Endodermal cell (in vitro differentiated cells): Measurements from ENCODE around the gene SLK. TPM values are rescaled to one million over a fixed set of nuclear protein-coding genes. Genes with fewer than 3 reads are reported as not detected.

Source experiments
- DNase-seq: peaks from one replicate; pipeline ENCODE4 v3.0.0-alpha.2; 2017
- H3K27ac ChIP-seq: 2 replicates; pipeline ENCODE4 v1.5.1; 2013; ENCODE audit warnings: mild to moderate bottlenecking, low read depth, low read length, moderate library complexity
- H3K27me3 ChIP-seq: 2 replicates; pipeline ENCODE4 v1.6.1; 2013; ENCODE audit warnings: mild to moderate bottlenecking, low read length, moderate library complexity; ENCODE audit not compliant: insufficient read depth, control insufficient read depth, poor library complexity, severe bottlenecking
- H3K36me3 ChIP-seq: 2 replicates; pipeline ENCODE4 v1.7.0; 2013; ENCODE audit warnings: mild to moderate bottlenecking, low read length, moderate library complexity; ENCODE audit not compliant: control insufficient read depth, insufficient read depth
- H3K4me1 ChIP-seq: one replicate; pipeline ENCODE4 v1.7.0; 2013; ENCODE audit warnings: low read length; ENCODE audit not compliant: control insufficient read depth, insufficient read depth
- H3K4me3 ChIP-seq: 2 replicates; pipeline ENCODE4 v1.5.1; 2013; ENCODE audit warnings: mild to moderate bottlenecking, low read length, moderate library complexity
- H3K9ac ChIP-seq: 2 replicates; pipeline ENCODE4 v1.6.1; 2013; ENCODE audit warnings: mild to moderate bottlenecking, low read length, moderate library complexity; ENCODE audit not compliant: poor library complexity, severe bottlenecking; ENCODE audit errors: extremely low read depth
- H3K9me3 ChIP-seq: 2 replicates; pipeline ENCODE4 v1.6.1; 2013; ENCODE audit warnings: mild to moderate bottlenecking, low read length, moderate library complexity; ENCODE audit not compliant: control insufficient read depth
- H3K27ac Mint-ChIP-seq: 2 replicates; pipeline ENCODE4 v1.8.0; 2020; ENCODE audit warnings: mixed read lengths
- H3K27me3 Mint-ChIP-seq: 2 replicates; pipeline ENCODE4 v1.8.0; 2021; ENCODE audit warnings: mild to moderate bottlenecking, mixed read lengths; ENCODE audit not compliant: insufficient read depth
- H3K36me3 Mint-ChIP-seq: 2 replicates; pipeline ENCODE4 v1.8.0; 2020; ENCODE audit warnings: low read depth, mixed read lengths
- H3K4me1 Mint-ChIP-seq: 2 replicates; pipeline ENCODE4 v1.8.0; 2020; ENCODE audit warnings: mixed read lengths
- H3K4me3 Mint-ChIP-seq: 2 replicates; pipeline ENCODE4 v1.8.0; 2020; ENCODE audit warnings: mild to moderate bottlenecking, moderate library complexity, mixed read lengths
- H3K9me3 Mint-ChIP-seq: 2 replicates; pipeline ENCODE4 v1.8.0; 2020; ENCODE audit warnings: mild to moderate bottlenecking, mixed read lengths
- CTCF ChIP-seq: fragments of 200-600 bp; sonication (generic); conservative IDR thresholded peaks from 2 replicates; pipeline ENCODE4 v1.5.0; 2021; ENCODE audit warnings: antibody characterized with exemption, mild to moderate bottlenecking
- WGBS, 2 experiments: methylation state at CpG; one replicate each; pipeline versions ENCODE4 v1.1.5 to v1.1.7; 2013; ENCODE audit warnings: missing lambda C conversion rate in 2 of 2, mixed read lengths in 1 of 2; ENCODE audit not compliant: insufficient coverage in 1 of 2, insufficient read length in 1 of 2; 5-methylcytosine and 5-hydroxymethylcytosine counted together
- total RNA-seq, 2 donors: library from RNA; stranded (reverse); fragmentation: NEBNext Ultra II Directional in 1 of 2; extraction: Animal tissue kit (Norgen Biotek cat#: 25700) in 1 of 2; gene quantifications; 2 replicates in 1 of 2; 3 replicates in 1 of 2; pipeline ENCODE4 v1.2.1, GENCODE V29; 2021

Gene SLK
- total RNA-seq, 2 donors from 2014 or later = 23.4 to 32.9 TPM

GRCh38 chr10:103939522-103939921 lies 27.4 kb upstream of the SLK start:
- Histone ChIP-seq H3K9ac (no peak overlapping the region), H3K27me3 (no peaks in the 10 kb centered on the region), H3K4me3 (no peak overlapping the region), H3K9me3 (no peaks in the 10 kb centered on the region), H3K36me3 (no peaks in the 10 kb centered on the region), H3K27ac (no peak overlapping the region), H3K4me1 (no peaks in the 10 kb centered on the region)
- Mint-ChIP-seq H3K9me3 (no peaks in the 10 kb centered on the region), H3K4me3 (no peak overlapping the region), H3K27me3 (no peaks in the 10 kb centered on the region), H3K27ac (no peak overlapping the region), H3K36me3 (no peaks in the 10 kb centered on the region), H3K4me1 (no peaks in the 10 kb centered on the region)
- TF ChIP-seq CTCF = no peak
- no peak for DNase-seq

GRCh38 chr10:103941801-103942200 lies 25.1 kb upstream of the SLK start:
- Mint-ChIP-seq H3K4me3 (no peak overlapping the region), H3K27ac (no peak overlapping the region), H3K9me3 (no peaks in the 10 kb centered on the region), H3K27me3 (no peaks in the 10 kb centered on the region), H3K36me3 (no peaks in the 10 kb centered on the region), H3K4me1 (no peaks in the 10 kb centered on the region)
- WGBS, 2 experiments = 70 to 80% methylated on average over 1 to 2 of the region's 2 CpGs
- Histone ChIP-seq H3K4me1 (no peaks in the 10 kb centered on the region), H3K4me3 (no peak overlapping the region), H3K27ac (no peak overlapping the region), H3K36me3 (no peaks in the 10 kb centered on the region), H3K9ac (no peak overlapping the region), H3K9me3 (no peaks in the 10 kb centered on the region), H3K27me3 (no peaks in the 10 kb centered on the region)
- TF ChIP-seq CTCF = no peak
- no peak for DNase-seq

GRCh38 chr10:103942866-103943265 lies 24.1 kb upstream of the SLK start:
- H3K36me3 ChIP-seq = no peaks in the 10 kb centered on the region
- Mint-ChIP-seq H3K4me1 (no peaks in the 10 kb centered on the region), H3K4me3 (no peak overlapping the region), H3K27me3 (no peaks in the 10 kb centered on the region), H3K36me3 (no peaks in the 10 kb centered on the region), H3K9me3 (no peaks in the 10 kb centered on the region), H3K27ac (no peak overlapping the region)
- H3K27me3 ChIP-seq = no peaks in the 10 kb centered on the region
- no peak for DNase-seq
- TF ChIP-seq CTCF = no peak
- 73 to 75% methylated on average over 2 of the region's 2 CpGs for WGBS, 2 experiments
- no peak overlapping the region for H3K4me3 ChIP-seq
- H3K27ac ChIP-seq = no peak overlapping the region
- H3K9ac ChIP-seq = no peak overlapping the region
- no peaks in the 10 kb centered on the region for H3K4me1 ChIP-seq
- no peaks in the 10 kb centered on the region for H3K9me3 ChIP-seq
